ENCODE measurements around the gene SAMD11. TPM values are rescaled to one million over a fixed set of nuclear protein-coding genes. Genes with fewer than 3 reads are reported as not detected.

Gene SAMD11
- total and polyA plus RNA-seq, 2 of the 8 experiments (the other 6 are each of a cell fraction or from before 2014, with no cell fraction given), result 0.18 to 0.30 TPM

- peak; percentile 95 for TF ChIP-seq E2F6 (IDR thresholded peaks at IDR 0.05)
- TF ChIP-seq SIRT6 (IDR thresholded peaks at IDR 0.05; ENCODE audit: low read length), result no peak
Observed at GRCh38 chr1:961132-961669, 37.5 kb downstream of the SAMD11 start (continued).
